PC-3 (cell line): ENCODE measurements around the gene ARHGAP27. TPM values are rescaled to one million over a fixed set of nuclear protein-coding genes. Genes with fewer than 3 reads are reported as not detected.

Experiments used
- ATAC-seq: fragments of 200-7000 bp; cut with Tn5 transposase; 2 replicates; pipeline ENCODE4 v1.9.1; 2020; ENCODE audit warnings: mild to moderate bottlenecking, moderate library complexity
- BruUV-seq: library from RNA; stranded (reverse); fragments of 400-500 nt; replicated peaks from 2 replicates; lab custom pipeline; 2021; lab: Mats Ljungman, UMichigan
- CTCF ChIA-PET: fragments of 300-600 bp; sonication (Branson Sonifier 250); formaldehyde crosslinking; loops from one replicate; lab custom pipeline; 2022; ENCODE audit warnings: antibody characterized with exemption; lab: Charles Lee
- POLR2A ChIA-PET: fragments of 300-600 bp; sonication (Branson Sonifier 250); formaldehyde crosslinking; loops from one replicate; lab custom pipeline; 2022; ENCODE audit warnings: antibody characterized with exemption; ENCODE audit not compliant: unreplicated experiment; lab: Charles Lee
- DNase-seq: peaks from one replicate; pipeline ENCODE4 v3.0.0-alpha.2; 2015
- H2AFZ ChIP-seq: fragments of 300-600 bp; sonication (generic); 2 replicates; pipeline ENCODE4 v1.6.0; 2016; ENCODE audit warnings: antibody characterized with exemption, low read length
- H3F3A ChIP-seq: fragments of 300-600 bp; sonication (generic); one replicate; pipeline ENCODE4 v1.6.0; 2017; ENCODE audit warnings: antibody characterized with exemption, low read length, control low read depth, mild to moderate bottlenecking; ENCODE audit not compliant: unreplicated experiment
- H3K27ac ChIP-seq: fragments of 300-600 bp; sonication (generic); 2 replicates; pipeline ENCODE4 v1.5.1; 2016; ENCODE audit warnings: mild to moderate bottlenecking, low read length
- H3K27me3 ChIP-seq: fragments of 300-600 bp; sonication (generic); 2 replicates; pipeline ENCODE4 v1.6.1; 2016; ENCODE audit warnings: low read length, mixed read lengths
- H3K36me3 ChIP-seq: fragments of 300-600 bp; sonication (generic); 2 replicates; pipeline ENCODE4 v1.6.1; 2016; ENCODE audit warnings: low read depth, mixed run types, low read length, mixed read lengths
- H3K4me1 ChIP-seq: fragments of 300-600 bp; sonication (generic); 2 replicates; pipeline ENCODE4 v1.5.1; 2016; ENCODE audit warnings: low read length; ENCODE audit not compliant: insufficient read depth
- H3K4me2 ChIP-seq: fragments of 300-600 bp; sonication (generic); 2 replicates; pipeline ENCODE4 v1.6.0; 2016; ENCODE audit warnings: low read length
- H3K4me3 ChIP-seq: fragments of 300-600 bp; sonication (generic); 2 replicates; pipeline ENCODE4 v1.5.1; 2016; ENCODE audit warnings: mild to moderate bottlenecking, low read length, mixed read lengths
- H3K79me2 ChIP-seq: fragments of 300-600 bp; sonication (generic); 2 replicates; pipeline ENCODE4 v1.6.1; 2017; ENCODE audit warnings: low read length, mixed read lengths
- H3K9ac ChIP-seq: fragments of 300-600 bp; sonication (generic); 2 replicates; pipeline ENCODE4 v1.6.0; 2016; ENCODE audit warnings: mild to moderate bottlenecking, low read length
- H3K9me2 ChIP-seq: fragments of 300-600 bp; sonication (generic); replicated peaks from 2 replicates; pipeline ENCODE4 v1.6.1; 2016; ENCODE audit warnings: mixed run types, low read length, mixed read lengths
- H3K9me3 ChIP-seq: fragments of 300-600 bp; sonication (generic); 2 replicates; pipeline ENCODE4 v1.6.1; 2016; ENCODE audit warnings: low read length, mixed read lengths
- H4K20me1 ChIP-seq: fragments of 300-600 bp; sonication (generic); 2 replicates; pipeline ENCODE4 v1.6.1; 2016; ENCODE audit warnings: low read length, mixed read lengths
- CTCF ChIP-seq: fragments of 300-600 bp; sonication (generic); conservative IDR thresholded peaks from 2 replicates; pipeline ENCODE4 v1.5.1; 2017; ENCODE audit warnings: antibody characterized with exemption, low read depth, mild to moderate bottlenecking, low read length
- EZH2 ChIP-seq: fragments of 300-600 bp; sonication (generic); IDR thresholded peaks from one replicate; pipeline ENCODE4 v1.6.1; 2017; ENCODE audit warnings: antibody characterized with exemption, mild to moderate bottlenecking, low read length; ENCODE audit not compliant: unreplicated experiment
- EZH2phosphoT487 ChIP-seq: fragments of 300-600 bp; sonication (generic); IDR thresholded peaks from 2 replicates; pipeline ENCODE4 v1.6.1; 2018; ENCODE audit warnings: mild to moderate bottlenecking, antibody characterized with exemption, low read length, borderline replicate concordance
- intact Hi-C: fragments of 100-400 bp; cut with micrococcal nuclease; formaldehyde crosslinking; loops from 2 replicates; pipeline ENCODE4 v1.9.0; 2023
- total RNA-seq: library from RNA; depleted of rRNA; stranded (reverse); fragments of >200 nt; gene quantifications from 2 replicates; pipeline ENCODE4 v1.2.3, GENCODE V29; 2014

Gene ARHGAP27
- total RNA-seq, 1 experiment from 2014 or later, result 119 TPM

GRCh38 chr17:45351831-45352230, 80.8 kb downstream of the ARHGAP27 start:
- DNase-seq, result no peak
- H3K79me2 ChIP-seq, result no peaks in the 10 kb centered on the region
- intact Hi-C loops, result loop anchor here (2.0 kb wide), 1 partner anchor 21 kb away; no protein-coding TSS in a partner anchor
- BruUV-seq, result no TSS peak
- no peaks in the 10 kb centered on the region for H3K4me1 ChIP-seq
- no peaks in the 10 kb centered on the region for H4K20me1 ChIP-seq
- H3K9me2 ChIP-seq, result no peaks in the 10 kb centered on the region
- H3K4me3 ChIP-seq, result no peak overlapping the region
- ChIA-PET POLR2A (no interaction called here), CTCF (no interaction called here)
- H3K4me2 ChIP-seq, result no peak overlapping the region
- H3K27me3 ChIP-seq, result no peaks in the 10 kb centered on the region
- TF ChIP-seq EZH2, result no peak
- TF ChIP-seq CTCF, result no peak
- TF ChIP-seq EZH2phosphoT487, result no peak
- no peaks in the 10 kb centered on the region for H3K36me3 ChIP-seq
- no peak for ATAC-seq
- H3K27ac ChIP-seq, result no peak overlapping the region
- H3K9ac ChIP-seq, result no peak overlapping the region
- H2AFZ ChIP-seq, result no peak overlapping the region
- H3K9me3 ChIP-seq, result no peaks in the 10 kb centered on the region
- no peaks in the 10 kb centered on the region for H3F3A ChIP-seq

- Histone ChIP-seq H3K79me2 (no peaks in the 10 kb centered on the region), H3K4me2 (no peak overlapping the region), H2AFZ (no peak overlapping the region), H3K4me1 (no peaks in the 10 kb centered on the region), H3K9me2 (no peaks in the 10 kb centered on the region), H3K27ac (no peak overlapping the region), H3K27me3 (no peaks in the 10 kb centered on the region), H3K36me3 (no peaks in the 10 kb centered on the region), H3K4me3 (no peak overlapping the region), H3F3A (no peaks in the 10 kb centered on the region), H3K9me3 (no peaks in the 10 kb centered on the region), H3K9ac (no peak overlapping the region), H4K20me1 (no peaks in the 10 kb centered on the region)
- no peak for ATAC-seq
- no peak for DNase-seq
- POLR2A ChIA-PET, result no interaction called here
- intact Hi-C loops, result no loop called here
- CTCF ChIA-PET, result no interaction called here
- no TSS peak for BruUV-seq
- TF ChIP-seq EZH2phosphoT487 (no peak), CTCF (no peak), EZH2 (no peak)
Measured at GRCh38 chr17:45347444-45347843, 85.2 kb downstream of the ARHGAP27 start.

GRCh38 chr17:45346216-45347015, 86.3 kb downstream of the ARHGAP27 start:
- H3K27me3 ChIP-seq, result no peaks in the 10 kb centered on the region
- no TSS peak for BruUV-seq
- no peak overlapping the region for H2AFZ ChIP-seq
- no peak overlapping the region for H3K27ac ChIP-seq
- H4K20me1 ChIP-seq, result no peaks in the 10 kb centered on the region
- no peaks in the 10 kb centered on the region for H3K79me2 ChIP-seq
- no peaks in the 10 kb centered on the region for H3K4me1 ChIP-seq
- no peaks in the 10 kb centered on the region for H3F3A ChIP-seq
- ATAC-seq (no peak), DNase-seq (no peak)
- H3K9me3 ChIP-seq, result no peaks in the 10 kb centered on the region
- H3K9ac ChIP-seq, result no peak overlapping the region
- H3K9me2 ChIP-seq, result no peaks in the 10 kb centered on the region
- TF ChIP-seq EZH2phosphoT487 (no peak), CTCF (no peak), EZH2 (no peak)
- intact Hi-C loops, result no loop called here
- CTCF ChIA-PET, result no interaction called here
- no peak overlapping the region for H3K4me3 ChIP-seq
- POLR2A ChIA-PET, result no interaction called here
- no peak overlapping the region for H3K4me2 ChIP-seq
- no peaks in the 10 kb centered on the region for H3K36me3 ChIP-seq
